Endothelial cell of umbilical vein (primary cell): ENCODE measurements around the gene DNAJC4. TPM values are rescaled to one million over a fixed set of nuclear protein-coding genes. Genes with fewer than 3 reads are reported as not detected.

ENCODE experiments used
- BruUV-seq: library from RNA; stranded (reverse); fragments of 400-500 nt; replicated peaks from 2 replicates; lab custom pipeline; 2021; lab: Mats Ljungman, UMichigan
- CTCF ChIA-PET: fragments of 300-600, 350-600 bp; sonication (Branson Sonifier 250); formaldehyde crosslinking; loops from one replicate; lab custom pipeline; 2021; ENCODE audit warnings: antibody characterized with exemption, inconsistent platforms; lab: Charles Lee
- POLR2A ChIA-PET: fragments of 300-600, 350-600 bp; sonication (Branson Sonifier 250); formaldehyde crosslinking; loops from one replicate; lab custom pipeline; 2021; ENCODE audit warnings: antibody characterized with exemption, inconsistent platforms; lab: Charles Lee
- DNase-seq: peaks from one replicate; pipeline ENCODE4 v3.0.0-alpha.2; 2011; ENCODE audit warnings: low read depth, low spot score
- FAIRE-seq: peaks from 2 replicates; lab custom pipeline; 2011; peaks lifted over from hg19 to GRCh38; lab: Jason Lieb, UNC
- H2AFZ ChIP-seq: 2 replicates; pipeline ENCODE4 v1.6.0; 2012; ENCODE audit warnings: low read depth, low read length, control low read depth, inconsistent platforms
- H3K27ac ChIP-seq: 2 replicates; pipeline ENCODE4 v1.5.1; 2011; ENCODE audit warnings: low read depth, mild to moderate bottlenecking, control low read depth, low read length, moderate library complexity; ENCODE audit not compliant: insufficient read depth
- H3K27me3 ChIP-seq, 2 experiments: 2 replicates each; pipeline versions ENCODE4 v1.6.0 to v1.6.1; 2011; ENCODE audit warnings: low read length in 2 of 2, mixed read lengths in 1 of 2; ENCODE audit not compliant: control insufficient read depth in 2 of 2, insufficient read depth in 2 of 2
- H3K36me3 ChIP-seq, 2 experiments: 2 replicates in 1 of 2; 3 replicates in 1 of 2; pipeline ENCODE4 v1.5.1; 2011; ENCODE audit warnings: low read length in 2 of 2, mild to moderate bottlenecking in 1 of 2, moderate library complexity in 1 of 2; ENCODE audit not compliant: control insufficient read depth in 2 of 2, insufficient read depth in 2 of 2; ENCODE audit errors: extremely low read depth in 1 of 2
- H3K4me1 ChIP-seq: 3 replicates; pipeline ENCODE4 v1.5.1; 2011; ENCODE audit warnings: mild to moderate bottlenecking, low read length; ENCODE audit not compliant: control insufficient read depth, insufficient read depth; ENCODE audit errors: extremely low read depth
- H3K4me2 ChIP-seq: 2 replicates; pipeline ENCODE4 v1.6.1; 2011; ENCODE audit warnings: low read length, control low read depth, mixed read lengths; ENCODE audit not compliant: insufficient read depth
- H3K4me3 ChIP-seq, 3 experiments: fragments of 200-600 bp in 1 of 3; sonication (generic), shearing (Covaris generic) in 1 of 3; replicated peaks in 1 of 3; 2 replicates each; pipeline ENCODE4 v1.5.1; 2011 to 2016; ENCODE audit warnings: control low read depth in 3 of 3, low read length in 3 of 3, mild to moderate bottlenecking in 2 of 3, inconsistent platforms in 1 of 3, low read depth in 1 of 3, moderate library complexity in 1 of 3; ENCODE audit not compliant: insufficient read depth in 1 of 3
- H3K79me2 ChIP-seq: 2 replicates; pipeline ENCODE4 v1.6.0; 2012; ENCODE audit warnings: low read length, inconsistent platforms; ENCODE audit not compliant: control insufficient read depth, insufficient read depth
- H3K9ac ChIP-seq: replicated peaks from 2 replicates; pipeline ENCODE3; 2011; ENCODE audit warnings: low read length, control low read depth; ENCODE audit not compliant: insufficient read depth; ENCODE audit errors: extremely low read depth
- H3K9me1 ChIP-seq: replicated peaks from 3 replicates; pipeline ENCODE4 v1.6.0; 2011; ENCODE audit warnings: mild to moderate bottlenecking, low read length; ENCODE audit not compliant: control insufficient read depth, insufficient read depth; ENCODE audit errors: extremely low read depth
- H3K9me3 ChIP-seq: replicated peaks from 2 replicates; pipeline ENCODE4 v1.5.1; 2012; ENCODE audit warnings: low read length, inconsistent platforms; ENCODE audit not compliant: control insufficient read depth, insufficient read depth
- H4K20me1 ChIP-seq: replicated peaks from 2 replicates; pipeline ENCODE3; 2011; ENCODE audit warnings: mild to moderate bottlenecking, low read length; ENCODE audit not compliant: control insufficient read depth, insufficient read depth; ENCODE audit errors: extremely low read depth
- CTCF ChIP-seq, 2 donors: IDR thresholded peaks; 1 replicate in 1 of 2; 2 replicates in 1 of 2; pipeline ENCODE4 v1.5.1; 2011; ENCODE audit warnings: low read length in 2 of 2, mild to moderate bottlenecking in 2 of 2, moderate library complexity in 2 of 2, control low read depth in 1 of 2, inconsistent platforms in 1 of 2, low read depth in 1 of 2; ENCODE audit not compliant: insufficient read depth in 1 of 2; ENCODE audit errors: extremely low read depth in 1 of 2
- EZH2 ChIP-seq: IDR thresholded peaks from 2 replicates; pipeline ENCODE4 v1.6.1; 2012; ENCODE audit warnings: borderline replicate concordance, low read depth, mild to moderate bottlenecking, moderate library complexity, low read length, inconsistent platforms; ENCODE audit not compliant: severe bottlenecking
- FOS ChIP-seq: IDR thresholded peaks from 2 replicates; pipeline ENCODE4 v1.6.1; 2011; ENCODE audit warnings: mild to moderate bottlenecking, low read length, moderate library complexity, borderline replicate concordance; ENCODE audit not compliant: insufficient read depth
- GATA2 ChIP-seq: IDR thresholded peaks from 2 replicates; pipeline ENCODE4 v1.7.0; 2011; ENCODE audit warnings: low read depth, mild to moderate bottlenecking, moderate library complexity, mixed read lengths, low read length; ENCODE audit not compliant: insufficient read length, insufficient read depth
- JUN ChIP-seq: IDR thresholded peaks from 2 replicates; pipeline ENCODE4 v1.6.1; 2011; ENCODE audit warnings: borderline replicate concordance, low read depth; ENCODE audit not compliant: insufficient read length, insufficient read depth
- MYC ChIP-seq: IDR thresholded peaks from one replicate; pipeline ENCODE4 v1.6.1; 2011; ENCODE audit warnings: mild to moderate bottlenecking, low read depth, low read length
- POLR2A ChIP-seq: IDR thresholded peaks from 2 replicates; pipeline ENCODE4 v1.6.1; 2012; ENCODE audit warnings: low read depth, mild to moderate bottlenecking, control low read depth, low read length
- POLR2AphosphoS5 ChIP-seq: IDR thresholded peaks from 2 replicates; pipeline ENCODE4 v1.6.1; 2012; ENCODE audit warnings: low read depth, mild to moderate bottlenecking, control low read depth, low read length, moderate library complexity; ENCODE audit not compliant: insufficient read depth
- dilution Hi-C: fragments of 300-500 bp; cut with MboI; formaldehyde crosslinking; loops from one replicate; pipeline ENCODE4 v1.15.0; 2019; ENCODE audit warnings: low sequenced_read_pairs; ENCODE audit not compliant: extremely low pct_ligation_motif_present
- intact Hi-C: fragments of 100-400 bp; cut with micrococcal nuclease; formaldehyde crosslinking; loops from one replicate; pipeline ENCODE4 v1.10.0; 2022
- polyA plus RNA-seq, 4 experiments: library from polyadenylated mRNA; depleted of rRNA in 3 of 4; stranded (reverse) in 3 of 4; unstranded in 1 of 4; fragments of >200 nt; gene quantifications; 2 replicates each; pipeline versions ENCODE4 v1.2.1 to v1.2.3, GENCODE V29; 2011 to 2012; ENCODE audit warnings: missing spikeins in 1 of 4
- total RNA-seq: library from RNA; stranded (reverse); gene quantifications from 2 replicates; pipeline ENCODE4 v1.2.3, GENCODE V29; 2021
- TF ChIP-seq, protein P1 (sequence below): IDR thresholded peaks from 2 replicates; pipeline ENCODE4 v1.6.1; 2011; ENCODE audit not compliant: insufficient read depth, insufficient read length

DNAJC4 gene
- total and polyA plus RNA-seq, 2 donors (not counting 3 experiments of a cell fraction or from before 2014, with no cell fraction given) = 23.5 to 41.2 TPM

DNA sequence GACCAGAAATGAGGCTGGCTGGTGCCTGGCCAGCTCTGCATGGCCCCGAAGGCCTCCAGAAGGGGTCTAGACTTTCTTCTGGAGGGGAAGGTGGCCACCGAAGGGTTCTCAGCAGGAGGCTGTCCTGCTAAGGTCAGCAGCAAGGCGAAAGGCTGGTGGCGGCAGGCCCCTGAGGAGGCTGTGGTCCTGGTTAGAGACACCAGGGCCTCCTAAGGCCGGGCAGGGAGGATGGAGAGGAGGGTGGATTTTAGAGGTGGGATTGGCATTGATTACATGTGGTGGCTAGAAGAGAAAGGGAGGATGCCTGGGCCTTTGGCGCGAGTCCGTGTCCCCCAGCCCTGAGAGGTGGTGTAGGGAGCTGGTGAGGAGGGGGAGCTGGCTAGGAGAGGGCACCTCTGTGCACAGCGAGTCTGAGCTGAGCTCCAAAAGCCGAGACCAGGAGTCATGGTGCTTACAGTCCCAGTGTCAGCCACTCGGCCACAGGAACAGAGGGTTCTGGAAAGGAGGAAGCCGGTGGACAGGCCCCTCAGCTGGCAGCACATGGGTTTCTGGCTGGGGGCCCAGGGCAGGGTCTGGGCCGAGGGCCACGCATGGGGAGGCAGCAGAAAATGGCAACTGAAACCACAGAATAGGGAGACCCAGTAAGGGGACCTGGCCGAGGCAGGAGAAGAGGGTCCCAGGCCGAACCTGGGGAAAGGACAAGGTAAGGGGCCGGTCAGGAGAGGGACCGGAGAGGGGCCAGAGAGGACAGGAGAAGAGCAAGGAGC, 21.4 kb upstream of the DNAJC4 start:
- peaks cover 34% of the 10 kb centered on the region for H3K4me1 ChIP-seq
- H3K9me1 ChIP-seq = no peaks in the 10 kb centered on the region
- H3K9ac ChIP-seq = no peak overlapping the region
- H3K4me2 ChIP-seq = no peak overlapping the region
- H3K79me2 ChIP-seq = peaks cover 12% of the 10 kb centered on the region
- no peaks in the 10 kb centered on the region for H3K9me3 ChIP-seq
- no peak for DNase-seq
- CTCF ChIA-PET = interaction anchor here (4.9 to 11.5 kb wide), 2 partner anchors 7 to 94 kb away, joined by 40 to 413 read pairs; partner anchors contain the start of genes CATSPERZ and ESRRA
- dilution Hi-C loops = no loop called here
- H3K36me3 ChIP-seq = peaks cover under 1 to 9% of the 10 kb centered on the region in 2 experiments
- BruUV-seq = no TSS peak
- no peak overlapping the region for H3K4me3 ChIP-seq
- no peak overlapping the region for H2AFZ ChIP-seq
- TF ChIP-seq JUN = no peak
- no peak for TF ChIP-seq GATA2
- no peak for TF ChIP-seq POLR2A
- no peaks in the 10 kb centered on the region for H4K20me1 ChIP-seq
- no peak for FAIRE-seq
- no peaks in the 10 kb centered on the region for H3K27me3 ChIP-seq
- H3K27ac ChIP-seq = peak overlapping the region; percentile 91
- POLR2A ChIA-PET = no interaction called here
- intact Hi-C loops = no loop called here

DNA sequence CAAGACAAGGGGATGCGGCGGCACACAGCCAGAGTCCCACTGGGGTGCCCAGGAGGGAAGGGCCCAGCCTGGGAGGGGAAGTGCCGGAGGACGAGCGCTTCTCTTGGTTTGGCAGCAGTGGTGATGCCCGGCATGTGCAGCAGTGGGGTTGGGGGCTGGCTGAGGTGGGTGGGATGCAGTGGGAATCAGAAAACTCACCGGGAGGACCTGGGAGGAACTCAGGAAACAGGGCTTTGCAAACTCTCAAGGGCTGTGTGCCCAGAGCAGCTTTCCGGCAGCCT, 20.8 kb upstream of the DNAJC4 start:
- CTCF ChIA-PET = interaction anchor here (11.5 kb wide), 1 partner anchor 94 kb away, joined by 413 read pairs; the partner anchor contains the start of genes CATSPERZ and ESRRA
- H3K4me2 ChIP-seq = no peak overlapping the region
- dilution Hi-C loops = no loop called here
- POLR2A ChIA-PET = no interaction called here
- FAIRE-seq = no peak
- intact Hi-C loops = no loop called here
- TF ChIP-seq FOS = no peak
- TF ChIP-seq GATA2 = no peak
- no peak for TF ChIP-seq JUN
- no peak for TF ChIP-seq CTCF (IDR thresholded peaks at IDR 0.05; ENCODE audit: extremely low read depth in 1 of 2, insufficient read depth in 1 of 2, low read depth in 1 of 2, low read length in 2 of 2)
- no peak for TF ChIP-seq POLR2A
- no peak for TF ChIP-seq POLR2AphosphoS5
- TF ChIP-seq EZH2 = no peak
- TF ChIP-seq MYC = no peak
- TF ChIP-seq, protein P1, sequence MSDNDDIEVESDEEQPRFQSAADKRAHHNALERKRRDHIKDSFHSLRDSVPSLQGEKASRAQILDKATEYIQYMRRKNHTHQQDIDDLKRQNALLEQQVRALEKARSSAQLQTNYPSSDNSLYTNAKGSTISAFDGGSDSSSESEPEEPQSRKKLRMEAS = no peak
- H3K4me1 ChIP-seq = peaks cover 34% of the 10 kb centered on the region
- H3K27ac ChIP-seq = no peak overlapping the region
- H3K36me3 ChIP-seq = peaks cover 0 to 7% of the 10 kb centered on the region in 2 experiments
- no peaks in the 10 kb centered on the region for H3K27me3 ChIP-seq
- H3K9me1 ChIP-seq = no peaks in the 10 kb centered on the region
- peaks cover 12% of the 10 kb centered on the region for H3K79me2 ChIP-seq
- H3K4me3 ChIP-seq = no peak overlapping the region
- DNase-seq = no peak
- H3K9me3 ChIP-seq = no peaks in the 10 kb centered on the region
- H3K9ac ChIP-seq = no peak overlapping the region
- H4K20me1 ChIP-seq = no peaks in the 10 kb centered on the region
- BruUV-seq = no TSS peak
- no peak overlapping the region for H2AFZ ChIP-seq
